ENCODE results near the gene LHX4.

The LHX4 gene

DNA sequence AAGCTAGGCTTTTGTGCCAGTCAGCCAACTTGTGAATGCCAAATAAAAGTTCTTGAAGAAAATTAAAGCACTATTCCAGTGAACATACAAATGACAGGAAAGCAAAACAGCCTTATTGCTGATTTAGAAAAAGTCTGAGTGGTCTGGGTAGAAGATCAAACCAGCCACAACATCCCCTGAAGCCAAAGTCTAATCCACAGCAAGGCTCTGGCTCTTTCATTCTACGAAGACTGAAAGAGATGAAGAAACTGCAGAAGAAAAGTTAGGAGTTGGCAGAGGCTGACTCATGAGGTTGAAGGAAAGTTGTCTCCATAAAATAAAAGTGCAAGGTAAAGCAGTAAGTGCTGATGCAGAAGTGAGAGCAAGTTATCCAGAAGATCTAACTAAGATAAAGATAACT, 65.9 kb downstream of the LHX4 start:
- TF ChIP-seq, protein P1, sequence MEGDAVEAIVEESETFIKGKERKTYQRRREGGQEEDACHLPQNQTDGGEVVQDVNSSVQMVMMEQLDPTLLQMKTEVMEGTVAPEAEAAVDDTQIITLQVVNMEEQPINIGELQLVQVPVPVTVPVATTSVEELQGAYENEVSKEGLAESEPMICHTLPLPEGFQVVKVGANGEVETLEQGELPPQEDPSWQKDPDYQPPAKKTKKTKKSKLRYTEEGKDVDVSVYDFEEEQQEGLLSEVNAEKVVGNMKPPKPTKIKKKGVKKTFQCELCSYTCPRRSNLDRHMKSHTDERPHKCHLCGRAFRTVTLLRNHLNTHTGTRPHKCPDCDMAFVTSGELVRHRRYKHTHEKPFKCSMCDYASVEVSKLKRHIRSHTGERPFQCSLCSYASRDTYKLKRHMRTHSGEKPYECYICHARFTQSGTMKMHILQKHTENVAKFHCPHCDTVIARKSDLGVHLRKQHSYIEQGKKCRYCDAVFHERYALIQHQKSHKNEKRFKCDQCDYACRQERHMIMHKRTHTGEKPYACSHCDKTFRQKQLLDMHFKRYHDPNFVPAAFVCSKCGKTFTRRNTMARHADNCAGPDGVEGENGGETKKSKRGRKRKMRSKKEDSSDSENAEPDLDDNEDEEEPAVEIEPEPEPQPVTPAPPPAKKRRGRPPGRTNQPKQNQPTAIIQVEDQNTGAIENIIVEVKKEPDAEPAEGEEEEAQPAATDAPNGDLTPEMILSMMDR (IDR thresholded peaks at IDR 0.05) = no peak

DNA sequence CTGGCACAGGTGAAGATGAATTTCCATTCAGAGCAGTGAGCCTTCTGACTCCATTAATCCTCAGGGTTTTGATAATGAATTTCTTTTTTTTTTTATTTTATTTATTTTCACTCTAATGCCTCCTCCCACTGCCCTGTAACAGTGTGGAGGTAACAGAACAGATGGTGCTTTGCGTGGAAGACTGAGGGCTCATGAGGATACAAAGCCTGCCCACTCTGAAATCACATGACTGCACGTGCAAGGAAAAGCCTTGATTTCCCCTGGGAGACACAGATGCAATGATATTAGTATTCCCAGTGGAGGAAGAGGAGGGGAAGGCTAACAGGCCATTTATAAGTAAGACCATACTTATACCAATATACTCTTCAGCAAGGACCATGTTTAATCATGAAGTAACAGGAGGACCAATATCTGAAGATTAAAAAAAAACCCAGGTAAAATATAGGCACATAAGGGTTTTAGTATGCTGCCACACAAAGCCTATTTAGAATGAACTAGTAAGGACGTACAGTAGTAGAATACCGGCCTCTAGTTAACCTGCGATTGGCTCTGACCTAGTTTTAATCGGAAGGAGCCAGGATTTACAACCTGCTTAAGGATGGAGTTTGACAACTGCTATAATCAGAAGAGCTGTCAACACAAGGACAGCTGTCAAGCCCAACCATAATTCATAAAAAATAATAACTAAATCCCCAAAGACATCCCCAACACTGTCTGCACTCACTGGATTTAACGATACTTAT, 69.6 kb downstream of the LHX4 start:
- TF ChIP-seq, protein P1 (IDR thresholded peaks at IDR 0.05) = no peak

DNA sequence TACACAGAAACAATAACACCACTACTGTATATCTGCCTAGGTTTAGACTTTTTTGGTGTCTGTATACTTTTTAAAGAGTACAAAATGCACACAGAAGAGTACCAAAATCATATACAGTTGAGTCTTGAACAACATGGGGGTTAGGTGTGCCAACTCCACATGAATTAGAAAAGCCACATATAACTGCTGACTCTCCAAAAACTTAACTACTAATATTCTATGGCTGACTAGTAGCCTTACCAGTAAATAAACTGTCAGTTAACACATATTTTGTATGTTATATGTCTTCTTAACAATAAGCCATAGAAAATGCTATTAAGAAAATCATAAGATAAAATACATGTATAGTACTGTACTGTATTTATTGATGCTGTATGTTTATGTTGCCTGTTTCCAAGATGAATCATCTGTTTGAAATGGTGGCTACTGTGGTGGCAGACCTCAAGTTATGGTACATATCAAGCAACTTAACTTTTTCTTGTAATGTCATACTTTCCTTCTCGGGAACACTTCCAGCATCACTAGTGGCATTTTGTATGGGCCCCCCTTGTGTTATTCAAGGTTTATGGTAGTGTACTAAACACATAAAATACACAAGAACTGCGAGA, 71.2 kb downstream of the LHX4 start:
- TF ChIP-seq, protein P1 (IDR thresholded peaks at IDR 0.05) = no peak

DNA sequence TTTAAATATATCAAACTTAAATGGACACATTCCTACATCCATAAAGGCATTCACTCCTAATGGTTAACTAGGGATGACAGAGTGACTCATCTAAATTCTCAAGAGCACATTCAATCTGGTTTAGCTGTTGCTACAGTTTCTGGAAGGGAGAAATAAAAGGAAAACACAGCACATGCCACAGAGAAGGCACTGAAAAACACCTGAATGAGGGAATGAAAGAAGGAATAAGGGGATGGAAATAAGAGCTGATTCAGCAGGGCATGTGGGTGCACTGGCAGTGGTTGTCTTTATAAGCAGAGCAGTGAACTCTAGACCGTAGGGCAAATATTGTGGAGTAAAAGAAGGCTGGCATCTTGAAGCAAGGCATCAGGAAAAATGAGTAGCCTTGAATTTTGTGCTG, 79.3 kb downstream of the LHX4 start:
- TF ChIP-seq, protein P1 (IDR thresholded peaks at IDR 0.05) = no peak

DNA sequence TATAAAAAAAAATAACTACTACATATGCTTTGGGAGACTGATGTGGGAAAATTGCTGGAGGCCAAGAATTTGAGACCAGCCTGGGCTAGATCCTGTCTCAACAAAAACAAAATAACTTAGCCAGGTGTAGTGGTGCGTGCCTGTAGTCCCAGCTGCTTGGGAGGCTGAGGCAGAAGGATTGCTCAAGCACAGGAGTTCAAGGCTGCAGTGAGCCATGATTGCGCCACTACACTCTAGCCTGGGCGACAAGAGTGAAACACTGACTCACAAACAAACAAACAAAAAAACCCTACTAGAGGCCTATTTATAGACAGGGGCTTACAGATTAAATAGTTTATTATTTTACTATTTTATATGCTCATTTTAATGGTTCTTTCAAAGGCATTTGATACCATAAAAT, 80.0 kb downstream of the LHX4 start:
- TF ChIP-seq, protein P1 (IDR thresholded peaks at IDR 0.05) = no peak

DNA sequence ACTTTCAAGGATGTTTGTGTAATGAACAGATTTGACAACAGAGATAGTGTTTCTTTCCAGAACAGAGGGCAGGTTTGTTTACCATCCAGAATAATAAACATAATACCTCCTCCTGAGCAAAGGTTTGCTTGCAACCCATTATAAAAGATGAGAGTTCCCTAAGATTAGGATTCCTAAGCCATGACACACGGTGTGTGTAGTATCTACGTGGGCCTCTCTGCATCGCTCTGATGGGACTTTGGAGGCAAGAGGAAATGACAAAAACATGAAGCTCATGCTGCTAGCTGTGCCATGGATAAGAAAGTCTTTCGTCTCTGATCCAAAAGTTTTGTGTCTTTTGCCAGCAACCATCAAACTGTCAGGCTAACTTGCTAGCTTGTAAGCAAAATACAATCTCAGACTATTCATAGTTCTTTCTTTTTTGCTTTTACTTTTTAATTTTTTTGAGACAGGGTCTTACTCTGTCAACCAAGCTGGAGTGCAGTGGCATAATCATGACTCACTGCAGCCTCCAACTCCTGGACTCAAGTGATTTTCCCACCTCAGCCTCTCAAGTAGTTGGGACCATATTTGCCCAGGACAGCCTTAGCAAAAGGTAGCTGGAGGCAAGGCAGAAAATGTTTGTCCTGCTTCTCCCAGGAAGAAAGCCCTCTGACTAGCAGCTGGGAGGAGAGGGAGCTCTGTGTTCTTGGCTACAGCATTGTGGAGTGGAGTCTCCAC, 81.1 kb downstream of the LHX4 start:
- TF ChIP-seq, protein P1 (IDR thresholded peaks at IDR 0.05) = no peak

DNA sequence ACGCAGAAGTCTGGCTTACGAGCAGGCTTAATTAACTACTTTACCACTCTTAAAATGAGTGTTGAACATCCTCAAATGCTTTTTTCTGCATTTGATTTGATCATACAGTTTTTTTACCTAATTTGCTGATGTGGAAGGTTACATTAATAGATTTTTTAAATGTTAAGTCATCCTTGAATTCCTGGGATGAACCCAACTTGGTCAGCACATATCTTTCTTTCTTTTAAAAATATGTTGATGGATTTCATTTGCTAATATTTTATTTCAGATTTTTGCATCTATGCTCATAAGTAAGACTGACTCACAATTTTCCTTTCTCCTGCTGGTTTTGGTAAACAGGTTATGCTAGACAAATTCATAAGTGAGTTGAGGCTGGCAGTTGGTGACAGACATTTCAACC, 82.9 kb downstream of the LHX4 start:
- TF ChIP-seq, protein P1 (IDR thresholded peaks at IDR 0.05) = no peak

All from LNCAP (cell line).